GM21447 (cell line): ENCODE results near the gene WFDC8.

Experiments used
- ATAC-seq: cut with Tn5 transposase; IDR thresholded peaks from one replicate; pipeline ENCODE4 v1.9.1; 2021; ENCODE audit not compliant: unreplicated experiment

WFDC8 gene

DNA sequence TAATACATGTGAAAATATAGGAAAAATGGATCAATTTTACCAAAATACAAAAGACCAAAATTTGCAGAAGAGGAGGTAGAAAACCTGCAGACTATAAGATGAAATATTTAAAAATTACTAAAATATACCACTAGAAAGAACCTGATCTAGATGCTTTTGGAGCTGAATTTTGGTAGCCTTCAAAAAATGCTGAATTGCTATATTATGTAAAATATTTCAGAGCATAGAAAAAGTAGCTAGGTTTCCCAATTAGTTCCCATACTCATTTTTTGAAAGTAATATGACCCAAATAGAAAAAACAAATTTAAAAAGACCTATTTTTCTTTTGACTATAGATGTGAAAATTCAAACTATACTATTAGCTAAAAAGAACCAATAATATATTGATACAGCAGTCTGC, 28.3 kb downstream of the WFDC8 start:
- no peak for ATAC-seq

- ATAC-seq, result no peak
These were observed 30.7 kb downstream of the WFDC8 start for GRCh38 chr20:45548410-45548809.

DNA sequence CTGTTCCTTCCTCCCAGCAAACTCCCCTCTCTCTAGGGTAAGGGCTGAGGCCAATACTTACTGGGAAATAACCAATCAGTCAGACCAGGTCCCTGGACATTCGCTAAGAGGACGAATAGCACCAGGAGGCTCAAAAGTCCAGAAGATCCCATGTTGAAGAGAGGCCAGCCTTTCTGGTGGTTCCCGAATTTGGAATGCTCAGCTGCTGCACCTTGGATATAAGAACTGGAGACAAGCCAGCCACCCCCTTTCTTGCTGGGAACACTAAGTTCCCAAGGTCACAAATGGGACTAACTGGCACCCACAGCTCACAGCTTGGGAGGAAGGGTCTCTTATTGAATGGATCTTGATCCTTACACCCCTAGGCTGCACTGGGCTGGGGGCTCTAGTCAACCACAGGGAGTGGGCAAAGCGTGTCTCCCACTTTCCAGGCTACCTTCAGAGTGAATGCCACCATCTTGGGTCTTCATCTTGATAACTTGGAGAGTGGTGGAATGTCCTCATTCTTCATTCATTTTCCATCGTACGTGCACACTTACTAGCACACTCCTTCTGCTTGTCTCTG, 31.8 kb downstream of the WFDC8 start, which contains the start of gene EPPIN:
Gene EPPIN, minus strand, starts transcription at position 196 of the 565 bp plus-strand sequence. Its CDS starts 44 bp downstream, at position 152.
- ATAC-seq, result no peak

DNA sequence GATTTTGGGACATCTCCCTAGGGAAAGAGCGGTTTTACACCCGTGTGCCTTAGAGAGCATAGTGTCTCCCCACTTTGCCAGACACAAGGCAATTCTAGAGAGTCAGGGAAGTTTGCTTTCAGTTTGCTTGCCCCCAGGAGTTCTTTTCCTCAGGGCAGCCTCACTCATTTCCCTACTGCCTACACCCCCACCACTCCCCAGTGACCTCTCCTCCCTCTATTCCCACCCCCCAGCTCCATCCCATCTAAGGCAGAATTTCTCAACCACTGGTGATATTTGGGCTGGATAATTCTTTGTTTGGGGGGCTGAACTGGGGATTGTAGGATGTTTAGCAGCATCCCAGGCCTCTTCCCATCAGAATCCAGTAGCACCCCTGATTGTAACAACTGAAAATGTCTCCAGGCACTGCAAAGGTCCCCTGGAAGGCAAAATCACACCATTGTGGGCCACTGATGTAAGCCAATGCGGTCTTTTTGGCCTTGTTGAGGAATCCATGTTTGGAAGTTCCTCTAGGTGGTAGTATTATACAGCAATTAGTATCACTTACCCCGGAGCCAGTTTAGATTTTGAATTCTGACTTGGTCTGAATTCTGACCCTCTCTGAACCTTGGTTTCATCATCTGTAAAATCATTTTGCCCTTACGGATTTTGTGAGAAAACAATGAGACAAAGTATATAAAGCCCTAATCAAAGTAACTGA, 33.2 kb downstream of the WFDC8 start:
- ATAC-seq, result no peak

- ATAC-seq, result no peak
These were observed 33.7 kb downstream of the WFDC8 start for GRCh38 chr20:45545351-45545750.

DNA sequence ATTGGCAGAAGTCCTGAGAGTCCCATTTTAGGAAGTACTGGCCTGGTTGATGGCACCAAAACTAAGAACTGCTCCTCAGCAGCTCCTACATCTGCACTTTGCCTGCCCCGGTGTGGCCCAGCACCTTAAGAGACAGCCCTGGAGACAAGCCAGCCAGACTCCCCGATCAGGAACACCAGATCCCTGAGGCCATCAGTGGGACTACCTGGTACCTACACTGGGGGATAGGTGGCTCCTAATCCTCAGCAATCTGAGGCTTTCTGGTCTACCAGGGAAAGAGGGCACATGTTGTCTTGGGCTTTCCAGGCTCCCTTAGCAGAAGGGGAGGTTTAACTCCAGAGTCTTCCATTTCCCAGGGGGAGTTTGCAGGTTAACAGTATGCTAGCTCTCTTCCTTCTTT, 39.7 kb downstream of the WFDC8 start, which contains the start of gene WFDC6:
Gene WFDC6, minus strand, starts transcription at position 101 of the 400 bp plus-strand sequence. Its CDS starts 75 bp downstream, at position 26.
- no peak for ATAC-seq

DNA sequence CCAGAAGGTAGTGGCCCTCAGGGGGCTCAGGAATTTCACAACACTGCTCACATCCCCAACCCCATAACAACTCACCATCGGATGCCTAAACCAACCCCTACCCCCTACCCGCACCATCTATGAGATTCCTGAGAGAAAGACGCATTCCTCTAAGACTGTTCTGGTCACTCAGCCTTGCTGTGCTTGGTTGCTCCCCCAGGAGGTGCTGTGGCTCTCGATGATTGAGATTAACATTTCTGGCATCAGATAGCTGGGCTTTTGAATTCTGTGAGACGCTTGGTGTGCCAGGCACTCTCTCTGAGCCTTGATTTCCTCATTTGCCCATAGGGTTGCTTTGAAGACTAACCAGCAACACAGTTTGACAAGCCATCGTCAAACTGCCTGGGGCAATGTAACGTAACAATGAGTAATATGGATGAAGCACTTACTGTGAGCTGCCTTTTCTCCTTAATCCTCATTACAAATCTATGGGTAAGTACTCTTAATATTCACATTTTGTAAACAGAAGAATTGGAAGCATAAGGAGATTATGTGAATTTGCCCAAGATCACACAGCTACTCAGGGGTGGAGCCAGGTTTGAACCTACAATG, 40.8 kb downstream of the WFDC8 start:
- ATAC-seq, result no peak

DNA sequence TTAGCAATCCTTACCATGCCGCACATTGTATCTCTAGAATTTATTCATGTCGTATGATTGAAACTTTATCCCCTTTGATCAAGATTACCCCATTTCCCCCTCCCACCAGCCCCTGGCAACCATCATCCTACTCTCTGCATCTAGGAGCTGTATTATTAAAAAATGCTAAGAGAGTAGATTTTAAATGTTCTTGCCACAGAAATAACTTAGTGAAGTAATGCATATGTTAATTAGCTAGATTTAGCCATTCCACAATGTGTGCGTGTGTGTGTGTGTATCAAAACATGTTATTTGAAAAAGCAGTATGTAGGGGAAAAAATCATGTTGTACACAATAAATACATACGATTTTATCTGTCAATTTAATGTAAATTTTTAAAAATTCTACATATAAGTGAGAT, 51.8 kb downstream of the WFDC8 start:
- no peak for ATAC-seq

GRCh38 chr20:45523821-45524220, 55.3 kb downstream of the WFDC8 start:
- ATAC-seq, result no peak

DNA sequence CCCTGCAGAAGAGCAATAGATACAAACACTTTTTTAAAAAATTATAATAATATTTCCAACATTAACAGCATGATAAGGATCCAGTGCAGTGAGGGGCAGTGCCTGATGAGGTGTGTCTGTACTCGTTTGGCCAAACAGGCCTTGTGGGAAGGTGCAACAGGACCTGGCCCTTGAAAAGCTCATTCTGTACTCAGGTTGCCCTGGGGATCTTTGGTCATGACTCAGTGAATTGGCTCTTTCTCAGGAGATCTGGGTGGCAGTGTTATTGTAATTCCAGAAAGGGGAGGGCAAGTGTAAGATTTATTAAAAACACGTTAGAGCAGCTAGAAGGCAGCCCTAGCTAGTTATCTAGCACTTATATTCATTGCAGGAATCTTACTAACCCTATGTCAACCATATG, 60.8 kb downstream of the WFDC8 start:
- ATAC-seq, result no peak

GRCh38 chr20:45515147-45515913, 63.8 kb downstream of the WFDC8 start, which contains the start of gene SPINT3:
SPINT3 (minus strand) TSS chr20:45515622; CDS start chr20:45515608, 14 bp downstream.
- ATAC-seq, result no peak

- ATAC-seq, result no peak
These were observed 68.7 kb downstream of the WFDC8 start for GRCh38 chr20:45510242-45510862.

- ATAC-seq, result no peak
These were observed 70.0 kb downstream of the WFDC8 start for GRCh38 chr20:45509091-45509490.

DNA sequence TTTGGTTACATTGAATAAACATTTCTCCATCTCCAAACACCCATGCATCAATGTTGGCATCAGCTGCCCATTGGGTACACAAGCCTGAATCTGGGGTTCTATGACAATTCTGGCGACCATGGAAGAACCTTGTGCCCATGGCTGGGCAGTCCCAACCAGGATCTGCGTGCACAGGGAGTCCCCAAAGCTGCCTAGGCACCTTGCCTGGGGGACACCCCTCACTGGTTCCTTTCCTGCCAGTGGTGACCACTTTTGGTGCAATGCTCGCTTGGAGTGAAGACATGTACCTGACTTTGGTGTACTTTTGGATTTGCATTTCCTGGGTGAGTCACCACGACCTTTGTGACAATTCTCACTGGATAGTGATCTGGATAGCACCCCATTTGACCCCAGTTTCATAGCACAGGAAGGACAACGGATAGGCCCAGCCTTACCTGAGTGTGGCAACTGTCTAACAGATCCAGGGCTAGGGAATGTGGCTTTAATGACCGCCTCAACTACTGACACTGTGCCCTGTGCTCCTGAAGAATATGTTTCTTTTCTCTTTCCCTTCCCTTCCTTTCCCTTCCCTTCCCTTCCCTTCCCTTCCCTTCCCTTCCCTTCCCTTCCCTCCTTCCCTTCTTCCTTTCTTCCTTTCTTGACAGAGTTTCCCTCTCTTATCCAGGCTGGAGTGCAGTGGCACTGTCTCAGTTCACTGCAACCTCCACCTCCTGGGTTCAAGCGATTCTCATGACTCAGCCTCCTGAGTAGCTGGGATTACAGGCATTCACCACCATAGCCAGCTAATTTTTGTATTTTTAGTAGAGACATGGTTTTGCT, 70.8 kb downstream of the WFDC8 start:
- ATAC-seq, result no peak

GRCh38 chr20:45507011-45507820, 71.9 kb downstream of the WFDC8 start:
- no peak for ATAC-seq

DNA sequence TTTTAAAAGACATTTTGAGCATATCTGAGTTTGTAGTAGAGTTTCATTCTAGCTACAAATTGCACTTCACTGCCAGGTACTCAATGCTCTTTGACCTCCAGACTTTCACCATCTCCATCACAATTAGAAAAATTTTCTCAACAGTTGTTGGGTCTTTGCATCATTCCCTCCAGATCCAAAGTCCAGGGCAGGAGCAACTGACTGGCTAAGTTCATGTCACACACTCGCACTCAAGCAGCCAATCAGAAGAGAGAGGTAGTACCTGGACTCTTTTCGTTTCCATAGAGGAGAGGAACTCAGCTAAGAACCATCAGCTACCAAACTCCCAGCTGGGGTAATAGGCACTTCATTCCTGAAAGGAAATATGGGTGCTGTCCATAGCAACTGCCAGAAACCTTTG, 72.7 kb downstream of the WFDC8 start:
- no peak for ATAC-seq

DNA sequence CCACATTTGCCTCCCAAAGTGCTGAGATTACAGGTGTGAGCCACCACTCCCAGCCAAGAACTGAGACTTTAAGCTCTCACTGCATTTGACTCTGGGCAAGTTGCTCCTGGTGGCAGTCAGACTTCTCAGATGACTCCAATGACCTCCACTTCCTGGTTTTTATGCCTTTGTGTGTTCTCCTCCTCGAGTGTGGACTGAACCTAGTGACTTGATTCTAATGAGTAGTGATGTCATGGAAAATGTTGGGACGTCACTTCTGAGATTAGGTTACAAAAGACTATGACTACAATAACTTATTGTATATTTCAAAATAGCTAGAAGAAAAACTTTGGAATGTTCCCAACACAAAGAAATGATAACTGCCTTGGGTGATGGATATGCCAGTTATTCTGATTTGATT, 75.7 kb downstream of the WFDC8 start:
- no peak for ATAC-seq

- no peak for ATAC-seq
These were observed 76.5 kb downstream of the WFDC8 start for GRCh38 chr20:45502561-45502960.
